ENCODE measurements around the gene CES4A.
"Not testable (repeated sequence)": the region's sequence is repeated elsewhere in the genome, so short reads cannot be mapped to it uniquely, and the experiment has no call there.

Gene CES4A

DNA sequence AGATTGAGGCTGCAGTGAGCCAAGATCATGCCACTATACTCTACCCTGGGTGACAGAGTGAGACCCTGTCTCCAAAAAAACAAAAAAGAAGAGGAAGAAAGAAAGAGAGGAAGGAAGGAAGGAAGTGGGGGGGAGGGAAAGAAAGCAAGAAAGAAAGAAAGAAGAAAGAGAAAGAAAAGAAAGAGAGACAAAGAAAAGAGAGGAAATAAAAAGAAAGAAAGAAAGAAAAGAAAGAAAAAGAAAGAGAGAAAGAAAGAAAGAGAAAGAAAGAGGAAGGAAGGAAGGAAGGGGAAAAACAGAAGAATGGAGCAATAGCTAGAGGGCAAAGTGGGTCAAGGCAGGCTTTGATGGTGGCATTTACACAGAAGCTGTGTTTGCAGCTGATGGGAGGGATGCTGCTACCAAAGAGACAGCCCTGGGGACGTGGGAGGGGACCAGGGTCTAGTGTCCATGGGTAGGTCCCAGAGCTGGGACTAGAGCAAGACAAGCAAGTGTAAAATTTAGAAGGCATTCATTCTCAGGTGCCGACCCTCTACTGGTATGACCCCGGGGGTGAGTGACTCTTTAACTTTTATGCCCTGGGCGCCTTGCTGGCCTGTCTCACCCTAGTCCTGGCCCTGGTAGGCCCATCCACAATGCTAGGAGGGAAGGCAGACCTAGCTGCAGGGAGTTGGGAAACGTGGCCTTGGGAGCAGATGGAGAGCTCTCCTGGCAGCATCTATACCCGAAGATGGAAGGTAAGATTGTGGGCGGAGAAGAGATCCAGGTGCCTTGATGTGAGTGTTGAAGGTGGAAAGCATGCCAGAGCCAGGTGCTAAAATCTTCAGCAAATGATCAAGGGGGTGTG lies 29.3 kb upstream of the CES4A start:
- no peak for DNase-seq

DNA sequence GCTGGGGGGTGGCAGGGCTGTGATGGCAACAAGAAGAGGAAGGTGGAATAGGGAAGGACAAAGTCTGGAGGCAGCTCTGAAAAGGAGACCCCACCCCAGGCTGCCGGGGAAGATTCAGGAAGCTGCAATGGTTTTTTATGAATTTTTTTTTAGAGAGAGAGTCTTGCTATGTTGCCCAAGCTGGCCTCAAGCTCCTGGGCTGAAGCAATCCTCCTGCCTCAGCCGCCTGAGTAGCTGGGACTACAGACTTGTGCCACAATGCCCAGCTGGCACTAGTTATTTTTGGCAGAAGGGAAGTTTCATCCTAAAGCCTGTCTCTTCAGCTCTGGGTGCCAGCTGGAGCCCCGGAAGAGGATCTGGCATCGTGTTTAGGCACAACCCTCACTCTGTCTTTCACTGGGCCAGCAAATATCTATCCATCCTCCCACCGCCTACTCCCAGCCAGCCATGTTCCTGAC lies 28.7 kb upstream of the CES4A start:
- DNase-seq, result no peak

DNA sequence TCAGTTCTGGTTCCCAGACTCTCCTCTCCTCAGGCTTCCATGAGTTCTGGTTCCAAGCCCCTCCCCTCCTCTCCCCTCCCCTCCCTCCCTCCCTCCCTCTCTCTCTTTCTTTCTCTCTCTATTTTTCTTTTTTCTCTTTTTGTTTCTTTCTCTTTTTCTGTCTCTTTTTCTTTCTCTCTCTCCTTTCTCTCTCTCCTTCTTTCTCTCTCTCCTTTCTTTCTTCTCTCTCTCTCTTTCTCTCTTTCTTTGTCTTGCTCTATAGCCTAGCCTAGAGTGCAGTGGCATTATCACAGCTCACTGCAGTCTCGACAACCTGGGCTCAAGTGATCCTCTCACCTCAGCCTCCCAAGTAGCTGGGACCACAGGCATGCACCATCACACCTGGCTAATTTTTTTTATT lies 28.1 kb upstream of the CES4A start:
- no peak for DNase-seq

DNA sequence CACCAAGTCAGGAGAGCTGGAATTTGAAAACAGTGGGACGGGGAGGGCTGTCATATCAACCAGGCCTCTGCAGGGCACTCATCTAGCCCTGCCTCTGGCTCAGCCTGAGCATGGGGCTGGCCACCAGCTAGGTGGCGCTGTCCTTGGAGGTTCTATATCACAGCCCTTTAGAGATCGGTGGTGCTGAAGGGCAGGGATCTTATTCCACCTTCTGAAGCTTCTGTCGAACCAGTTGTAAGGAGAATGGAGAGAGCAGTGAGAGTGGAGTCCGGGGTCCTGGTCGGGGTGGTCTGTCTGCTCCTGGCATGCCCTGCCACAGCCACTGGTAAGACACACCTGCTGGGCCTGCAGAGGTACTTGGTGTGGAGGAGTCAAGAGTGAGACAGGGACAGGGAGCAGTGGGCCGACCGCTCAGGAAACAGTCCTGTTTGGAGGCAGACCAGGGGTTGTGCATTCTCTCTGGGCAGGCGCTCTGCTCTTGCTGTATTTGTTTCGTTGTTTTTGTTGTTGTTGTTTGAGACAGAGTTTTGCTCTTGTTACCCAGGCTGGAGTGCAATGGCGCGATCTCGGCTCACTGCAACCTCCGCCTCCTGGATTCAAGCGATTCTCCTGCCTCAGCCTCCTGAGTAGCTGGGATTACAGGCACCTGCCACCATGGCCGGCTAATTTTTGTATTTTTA lies 27.2 kb upstream of the CES4A start, which contains the start of gene CES3:
CES3 (plus strand) TSS at position 202 of the 680 bp plus-strand sequence; CDS start at position 244, 42 bp downstream.
- DNase-seq, result no peak

DNA sequence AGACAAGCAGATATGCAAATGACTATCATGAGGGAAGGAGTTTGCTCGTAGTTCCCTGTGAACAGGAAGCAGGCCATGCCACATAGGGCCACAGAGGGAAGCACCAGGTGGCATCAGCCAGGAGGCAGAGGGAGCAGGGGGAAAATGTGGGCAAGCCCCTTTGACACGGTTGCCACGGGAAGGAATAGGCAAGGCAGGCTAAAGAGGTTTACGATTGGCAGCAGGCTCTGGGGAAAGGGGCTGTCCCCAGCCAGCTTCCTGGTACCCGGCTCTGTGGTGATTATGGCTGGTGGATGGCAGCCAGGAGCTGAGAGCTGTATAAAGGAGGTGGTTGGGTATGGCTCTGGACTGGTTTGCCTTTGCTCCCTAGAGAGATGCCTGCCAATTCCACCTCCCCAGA lies 26.5 kb upstream of the CES4A start:
- DNase-seq, result no peak

DNA sequence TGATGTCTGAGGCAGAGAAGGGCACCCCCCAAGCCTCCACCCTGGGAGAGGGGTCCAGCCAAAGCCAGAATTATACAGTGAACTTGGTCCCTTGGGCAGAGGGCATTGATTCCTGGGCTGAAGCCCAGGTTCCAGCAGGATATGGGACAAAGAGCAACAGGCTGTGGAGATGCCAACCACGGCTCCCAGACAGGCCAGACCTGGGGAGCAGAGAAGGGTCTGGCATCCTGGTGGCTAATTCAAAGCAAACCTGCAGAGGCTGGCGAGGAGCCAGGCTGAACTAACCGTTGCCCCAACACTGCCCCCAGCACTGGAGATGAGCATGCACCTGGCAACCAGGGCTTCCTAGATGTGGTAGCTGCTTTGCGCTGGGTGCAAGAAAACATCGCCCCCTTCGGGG lies 24.3 kb upstream of the CES4A start:
- no peak for DNase-seq

DNA sequence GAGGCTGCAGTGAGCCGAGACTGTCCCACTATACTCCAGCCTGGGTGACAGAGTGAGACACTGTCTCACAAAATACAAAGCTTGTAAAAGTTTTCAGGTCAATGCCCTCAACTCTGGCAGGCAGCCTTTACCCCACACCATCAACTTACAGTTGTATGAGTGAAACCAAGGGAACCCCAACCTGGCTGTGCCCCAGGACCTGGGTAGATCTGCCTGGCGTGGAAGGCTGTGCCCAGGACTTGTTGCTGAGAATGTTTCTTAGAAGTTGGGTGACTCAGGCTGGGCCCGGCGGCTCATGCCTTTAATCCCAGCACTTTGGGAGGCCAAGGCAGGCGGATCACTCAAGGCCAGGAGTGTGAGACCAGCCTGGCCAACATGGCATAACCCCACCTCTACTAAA lies 19.5 kb upstream of the CES4A start:
- DNase-seq, result no peak

DNA sequence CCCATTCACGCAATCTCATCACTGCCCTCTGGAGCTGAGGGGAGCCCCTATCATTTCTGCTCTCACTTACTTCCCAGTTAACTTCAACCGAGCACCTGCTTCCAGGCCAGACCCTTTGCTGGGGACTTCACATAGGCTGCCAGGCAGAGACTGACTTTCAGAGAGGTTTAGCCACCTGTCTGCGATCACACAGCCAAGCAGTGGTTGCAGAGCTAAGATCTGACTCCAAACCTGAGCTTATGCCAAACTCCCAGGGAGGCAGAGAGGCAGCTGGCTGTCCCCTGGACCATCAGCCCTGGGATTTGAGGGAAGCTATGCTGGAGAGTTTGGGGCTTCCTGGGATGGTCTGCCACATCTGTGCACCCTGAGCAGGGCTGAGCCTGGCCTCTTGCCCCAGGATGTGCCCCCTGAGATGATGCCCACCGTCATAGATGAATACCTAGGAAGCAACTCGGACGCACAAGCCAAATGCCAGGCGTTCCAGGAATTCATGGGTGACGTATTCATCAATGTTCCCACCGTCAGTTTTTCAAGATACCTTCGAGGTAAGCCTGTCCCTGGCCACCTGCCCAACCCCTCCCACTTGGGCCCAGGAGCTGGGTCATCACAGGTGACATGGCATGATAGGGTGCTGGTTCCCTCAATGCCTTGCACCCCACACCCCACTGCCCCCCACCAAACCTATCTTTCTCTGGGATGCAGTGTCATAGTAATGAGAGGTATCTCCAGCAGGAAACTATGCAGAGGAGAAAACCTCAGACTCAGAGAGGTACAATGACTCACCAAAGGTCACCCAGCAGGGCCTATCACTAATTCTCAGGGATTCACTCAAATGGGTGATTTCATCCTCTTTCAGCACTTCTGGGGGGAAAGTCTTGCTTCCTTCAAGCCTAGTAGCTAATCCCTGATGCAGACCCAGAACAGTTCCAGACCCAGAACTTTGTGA lies 17.3 kb upstream of the CES4A start:
- DNase-seq, result no peak

DNA sequence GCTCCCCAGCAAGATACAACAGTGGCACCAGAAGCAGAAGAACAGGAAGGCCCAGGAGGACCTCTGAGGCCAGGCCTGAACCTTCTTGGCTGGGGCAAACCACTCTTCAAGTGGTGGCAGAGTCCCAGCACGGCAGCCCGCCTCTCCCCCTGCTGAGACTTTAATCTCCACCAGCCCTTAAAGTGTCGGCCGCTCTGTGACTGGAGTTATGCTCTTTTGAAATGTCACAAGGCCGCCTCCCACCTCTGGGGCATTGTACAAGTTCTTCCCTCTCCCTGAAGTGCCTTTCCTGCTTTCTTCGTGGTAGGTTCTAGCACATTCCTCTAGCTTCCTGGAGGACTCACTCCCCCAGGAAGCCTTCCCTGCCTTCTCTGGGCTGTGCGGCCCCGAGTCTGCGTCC lies 15.4 kb upstream of the CES4A start:
- DNase-seq, result no peak

DNA sequence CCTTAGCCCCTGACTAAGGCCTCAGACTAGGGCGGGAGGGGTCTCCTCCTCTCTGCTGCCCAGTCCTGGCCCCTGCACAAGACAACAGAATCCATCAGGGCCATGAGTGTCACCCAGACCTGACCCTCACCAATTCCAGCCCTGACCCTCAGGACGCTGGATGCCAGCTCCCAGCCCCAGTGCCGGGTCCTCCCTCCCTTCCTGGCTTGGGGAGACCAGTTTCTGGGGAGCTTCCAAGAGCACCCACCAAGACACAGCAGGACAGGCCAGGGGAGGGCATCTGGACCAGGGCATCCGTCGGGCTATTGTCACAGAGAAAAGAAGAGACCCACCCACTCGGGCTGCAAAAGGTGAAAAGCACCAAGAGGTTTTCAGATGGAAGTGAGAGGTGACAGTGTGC lies 14.7 kb upstream of the CES4A start:
- no peak for DNase-seq

DNA sequence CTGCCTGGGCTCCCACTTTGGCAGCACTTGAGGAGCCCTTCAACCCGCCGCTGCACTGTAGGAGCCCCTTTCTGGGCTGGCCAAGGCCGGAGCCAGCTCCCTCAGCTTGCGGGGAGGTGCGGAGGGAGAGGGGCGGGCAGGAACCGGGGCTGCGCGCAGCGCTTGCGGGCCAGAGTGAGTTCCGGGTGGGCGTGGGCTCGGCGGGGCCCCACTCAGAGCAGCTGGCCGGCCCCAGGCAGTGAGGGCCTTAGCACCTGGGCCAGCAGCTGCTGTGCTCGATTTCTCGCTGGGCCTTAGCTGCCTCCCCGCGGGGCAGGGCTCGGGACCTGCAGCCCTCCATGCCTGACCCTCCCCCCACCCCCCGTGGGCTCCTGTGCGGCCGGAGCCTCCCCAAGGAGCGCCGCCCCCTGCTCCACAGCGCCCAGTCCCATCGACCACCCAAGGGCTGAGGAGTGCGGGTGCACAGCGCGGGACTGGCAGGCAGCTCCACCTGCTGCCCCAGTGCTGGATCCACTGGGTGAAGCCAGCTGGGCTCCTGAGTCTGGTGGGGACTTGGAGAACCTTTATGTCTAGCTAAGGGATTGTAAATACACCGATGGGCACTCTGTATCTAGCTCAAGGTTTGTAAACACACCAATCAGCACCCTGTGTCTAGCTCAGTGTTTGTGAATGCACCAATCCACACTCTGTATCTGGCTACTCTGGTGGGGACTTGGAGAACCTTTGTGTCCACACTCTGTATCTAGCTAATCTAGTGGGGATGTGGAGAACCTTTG lies 14.0 kb upstream of the CES4A start:
- DNase-seq, result not testable (repeated sequence)

DNA sequence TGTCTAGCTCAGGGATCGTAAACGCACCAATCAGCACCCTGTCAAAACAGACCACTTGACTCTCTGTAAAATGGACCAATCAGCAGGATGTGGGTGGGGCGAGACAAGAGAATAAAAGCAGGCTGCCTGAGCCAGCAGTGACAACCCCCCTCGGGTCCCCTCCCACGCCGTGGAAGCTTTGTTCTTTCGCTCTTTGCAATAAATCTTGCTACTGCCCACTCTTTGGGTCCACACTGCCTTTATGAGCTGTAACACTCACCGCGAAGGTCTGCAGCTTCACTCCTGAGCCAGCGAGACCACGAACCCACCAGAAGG lies 13.5 kb upstream of the CES4A start:
- not testable (repeated sequence) for DNase-seq

DNA sequence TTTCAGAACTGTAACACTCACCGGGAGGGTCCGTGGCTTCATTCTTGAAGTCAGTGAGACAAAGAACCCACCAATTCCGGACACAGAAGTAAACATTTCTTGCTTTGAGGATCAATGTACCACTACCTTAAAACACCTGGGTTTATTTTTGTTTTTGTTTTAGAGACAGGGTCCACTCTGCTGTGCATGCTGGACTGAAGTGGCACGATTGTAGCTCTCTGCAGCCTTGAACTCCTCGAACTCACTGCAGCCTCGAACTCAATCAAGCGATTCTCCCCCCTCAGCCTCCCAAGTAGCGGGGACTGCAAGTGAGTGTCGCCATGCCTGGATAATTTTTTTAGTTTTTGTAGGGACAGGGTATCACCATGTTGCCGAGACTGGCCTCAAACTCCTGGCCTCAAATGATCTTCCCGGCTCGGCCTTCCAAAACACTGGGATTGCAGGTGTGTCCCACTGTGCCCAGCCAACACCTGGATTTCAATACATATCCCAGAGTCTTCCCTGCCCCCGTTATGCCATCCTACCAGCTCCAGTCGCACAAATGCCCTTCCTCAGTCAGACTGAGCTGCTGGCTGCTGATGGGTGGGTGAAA lies 13.0 kb upstream of the CES4A start:
- DNase-seq, result no peak

DNA sequence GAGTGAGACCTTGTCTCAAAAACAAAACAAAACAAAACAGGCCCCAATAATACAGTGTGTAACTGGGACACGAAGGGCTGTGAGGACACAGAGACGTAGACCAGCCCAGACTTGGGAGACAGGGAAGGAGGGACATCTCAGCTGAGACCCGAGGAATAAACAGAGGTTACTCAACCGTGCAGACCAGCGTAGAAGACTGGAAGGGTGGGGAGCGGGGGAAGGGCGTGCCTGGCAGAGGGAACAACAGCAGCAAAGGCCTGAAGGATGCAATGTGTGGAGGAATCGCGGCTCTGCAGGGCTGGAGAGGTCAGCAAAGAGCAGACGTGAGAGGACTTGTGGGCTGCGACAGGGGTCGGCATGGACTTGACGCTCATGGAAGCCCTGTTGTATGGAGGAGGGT lies 11.6 kb upstream of the CES4A start:
- no peak for DNase-seq

DNA sequence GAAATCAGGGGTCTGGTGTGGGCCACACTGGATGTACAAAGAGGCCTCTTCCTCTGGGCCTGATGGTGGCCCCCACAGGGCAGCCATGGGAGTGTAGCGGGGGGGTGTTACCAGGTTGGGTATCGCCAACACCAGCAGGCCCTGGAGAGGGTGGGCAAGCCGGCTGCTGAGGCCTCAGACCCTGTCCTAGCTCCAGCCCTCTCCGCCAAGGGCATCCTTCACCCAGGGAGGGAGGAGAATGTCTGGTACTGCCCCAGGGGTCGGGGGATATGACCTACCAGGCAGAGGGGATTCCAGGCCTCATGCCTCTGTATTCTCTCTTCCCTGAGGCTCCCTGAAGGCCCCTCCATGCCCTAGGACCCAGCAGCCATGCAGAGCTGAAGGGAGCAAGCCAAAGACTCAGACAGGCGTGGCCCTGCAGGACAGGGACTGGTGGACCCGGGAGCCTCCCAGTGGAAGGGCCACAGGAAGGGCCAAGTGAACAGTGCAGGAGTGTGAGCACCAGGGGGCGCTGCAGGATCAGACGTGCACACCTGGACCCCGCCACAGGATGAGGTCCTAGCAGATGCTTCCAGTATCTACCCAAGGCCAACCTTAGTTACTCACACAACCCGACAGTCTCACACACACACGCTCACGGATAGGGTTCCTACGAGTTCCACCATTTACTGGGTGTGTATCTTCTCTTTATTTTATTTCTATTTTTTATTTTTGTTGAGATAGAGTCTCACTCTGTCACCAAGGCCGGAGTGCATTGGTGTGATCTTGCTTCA lies 10.9 kb upstream of the CES4A start:
- no peak for DNase-seq

DNA sequence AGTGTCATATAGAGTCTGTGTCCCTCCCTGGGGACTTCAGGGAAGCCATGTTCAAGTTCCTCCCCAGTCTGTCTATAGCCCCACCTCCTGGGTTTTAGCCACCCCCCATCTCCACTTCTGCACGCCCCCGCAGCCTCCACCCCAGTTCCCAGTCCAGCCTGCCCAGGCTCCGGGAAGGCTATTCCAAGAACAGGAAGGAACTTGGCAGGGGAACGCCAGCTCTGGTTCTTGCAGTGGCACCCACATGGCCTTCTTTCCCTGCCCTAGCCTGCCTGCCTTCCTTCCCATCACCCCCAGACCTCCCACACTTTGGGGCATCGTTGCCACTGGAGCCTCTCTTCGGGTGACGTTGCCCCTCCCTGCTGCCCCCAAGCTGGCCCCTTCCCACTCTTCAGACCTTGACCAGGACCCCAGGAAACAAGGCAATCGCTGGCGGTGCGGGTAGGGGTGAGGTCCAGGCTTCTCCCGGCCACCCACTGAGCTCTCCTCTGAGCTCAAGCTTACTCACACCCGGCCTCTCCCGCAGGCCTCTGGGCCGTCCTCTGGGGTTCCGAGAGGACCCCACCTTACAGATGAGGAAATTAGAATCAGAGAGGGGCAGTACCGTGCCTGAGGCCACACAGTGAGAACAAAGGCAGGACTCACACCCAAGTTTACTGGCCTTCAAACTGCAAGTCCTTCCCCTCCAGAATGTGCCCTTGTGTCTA lies 9.2 kb upstream of the CES4A start:
- DNase-seq, result no peak

DNA sequence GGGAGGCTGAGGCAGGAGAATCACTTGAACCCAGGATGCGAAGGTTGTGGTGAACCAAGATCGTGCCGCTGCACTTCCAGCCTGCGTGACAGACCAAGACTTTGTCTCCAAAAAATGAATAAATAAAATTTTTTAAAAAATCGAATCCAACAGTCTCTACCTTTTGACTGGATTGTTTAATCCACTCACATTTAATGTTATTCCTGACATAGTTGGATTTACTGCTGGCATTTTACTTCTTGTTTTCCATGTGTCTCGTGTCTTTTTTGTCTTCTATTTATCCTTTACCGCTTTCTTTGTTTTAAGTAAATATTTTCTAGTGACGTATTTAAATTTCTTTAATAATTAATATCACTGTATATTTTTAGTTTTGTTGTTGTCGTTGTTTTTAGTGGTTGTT lies 5.4 kb upstream of the CES4A start:
- no peak for DNase-seq

DNA sequence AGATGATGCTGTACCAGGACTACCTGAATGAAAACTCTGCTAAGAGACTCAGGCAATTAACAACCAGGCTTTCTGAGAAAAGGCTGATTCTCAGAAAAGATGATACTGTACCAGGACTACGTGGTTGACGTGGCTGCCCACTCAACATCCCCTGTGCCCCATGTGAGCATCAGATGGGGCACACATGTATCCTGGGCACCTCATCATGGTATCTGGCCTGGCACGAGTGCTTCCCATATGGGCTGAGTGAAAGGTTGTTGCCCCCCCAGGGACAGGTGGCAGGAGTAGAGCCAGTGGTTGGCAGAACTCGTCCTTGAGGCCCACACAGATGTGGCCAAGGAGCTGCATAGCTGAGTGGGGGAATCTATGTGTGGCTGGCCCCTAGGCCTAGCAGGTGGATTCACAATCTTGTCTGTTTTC lies 3.5 kb upstream of the CES4A start:
- no peak for DNase-seq

DNA sequence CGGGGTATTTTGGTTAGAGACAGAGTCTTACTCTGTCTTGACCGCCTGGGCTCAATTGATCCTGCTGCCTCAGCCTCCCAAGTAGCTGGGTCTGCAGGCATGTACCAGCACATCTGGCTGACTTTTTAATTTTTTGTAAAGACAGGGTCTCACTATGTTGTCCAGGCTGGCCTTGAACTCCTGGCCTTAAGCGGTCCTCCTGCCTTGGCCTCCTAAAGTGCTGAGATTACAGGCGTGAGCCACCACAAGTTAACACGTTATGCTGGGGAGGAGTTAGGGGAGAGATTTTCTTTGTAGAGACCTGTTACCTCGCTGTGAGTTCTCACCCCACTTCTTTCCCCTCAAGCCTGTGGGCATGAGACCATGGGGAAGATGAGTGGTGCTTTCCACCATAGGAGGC lies 1.8 kb upstream of the CES4A start:
- no peak for DNase-seq

DNA sequence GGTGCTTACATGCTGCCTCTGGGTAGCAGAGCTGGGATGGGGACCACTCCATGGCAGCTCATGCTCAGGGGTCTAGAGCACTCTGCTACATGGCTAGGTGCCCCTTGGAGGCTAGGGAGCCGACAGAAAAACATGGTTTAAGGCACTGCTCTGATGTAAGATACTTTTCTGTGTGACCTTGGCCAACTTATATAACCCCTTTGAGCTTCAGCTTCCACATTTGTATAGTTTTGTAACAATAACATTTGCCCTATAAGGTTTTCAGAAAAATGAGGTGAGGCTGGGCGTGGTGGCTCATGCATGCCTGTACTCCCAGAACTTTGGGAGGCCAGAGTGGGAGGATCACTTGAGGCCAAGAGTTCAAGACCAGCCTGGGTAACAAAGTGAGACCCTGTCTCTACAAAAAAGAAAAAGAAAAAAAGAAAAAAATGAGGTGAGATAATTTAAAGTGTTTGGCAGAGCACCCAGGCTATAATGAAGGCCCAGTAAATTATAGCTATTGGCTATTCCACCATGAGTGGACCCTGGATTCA lies 3.2 kb downstream of the CES4A start:
- DNase-seq, result no peak

Data from SIG-M5 (cell line).